ENCODE data around the gene CAST. TPM values are rescaled to one million over a fixed set of nuclear protein-coding genes. Genes with fewer than 3 reads are reported as not detected.
A peak's percentile ranks its signal among the peaks of the same experiment; 100 is the strongest.

Gene CAST
- total RNA-seq, 1 donor from 2014 or later = 287 TPM

- H3K4me3 Mint-ChIP-seq (ENCODE audit: unreplicated experiment) = no peak overlapping the region
- H3K9me3 Mint-ChIP-seq (ENCODE audit: unreplicated experiment) = no peaks in the 10 kb centered on the region
- no peak overlapping the region for H2AFZ ChIP-seq (ENCODE audit: low read depth, low read length)
- H3K79me2 ChIP-seq (ENCODE audit: insufficient read depth, low read length) = no peaks in the 10 kb centered on the region
- no peak overlapping the region for H3K4me3 ChIP-seq (ENCODE audit: insufficient read depth, low read depth, low read length)
- DNase-seq (ENCODE audit: low read depth) (peak; percentile 28), FAIRE-seq (no peak)
- H3K27me3 ChIP-seq (ENCODE audit: insufficient read depth, low read length) = no peaks in the 10 kb centered on the region
- H3K36me3 ChIP-seq (ENCODE audit: insufficient read depth, low read length) = peaks cover 81% of the 10 kb centered on the region
- peaks cover 7% of the 10 kb centered on the region for H3K4me1 Mint-ChIP-seq (ENCODE audit: low read depth, unreplicated experiment)
- no peak overlapping the region for H3K27ac ChIP-seq (ENCODE audit: low read depth, low read length)
- peaks cover 14% of the 10 kb centered on the region for H4K20me1 ChIP-seq (ENCODE audit: insufficient read depth, low read length)
- H3K4me2 ChIP-seq (ENCODE audit: low read length) = no peak overlapping the region
- no peak overlapping the region for H3K9ac ChIP-seq (ENCODE audit: low read length)
- H3K36me3 Mint-ChIP-seq (ENCODE audit: low read depth, unreplicated experiment) = peaks cover 14% of the 10 kb centered on the region
- no peaks in the 10 kb centered on the region for H3K4me1 ChIP-seq (ENCODE audit: insufficient read depth, low read length)
- H3K27ac Mint-ChIP-seq (ENCODE audit: unreplicated experiment) = no peak overlapping the region
- H3K27me3 Mint-ChIP-seq (ENCODE audit: low read depth, unreplicated experiment) = no peaks in the 10 kb centered on the region
- H3K9me3 ChIP-seq (ENCODE audit: insufficient read depth, low read depth, low read length) = no peaks in the 10 kb centered on the region
- TF ChIP-seq CTCF (IDR thresholded peaks at IDR 0.05; ENCODE audit: insufficient read depth, low read depth, low read length) (peak; percentile 70), EZH2 (IDR thresholded peaks at IDR 0.05; ENCODE audit: insufficient read depth, low read length) (no peak)
Measured at GRCh38 chr5:96752341-96753016, 90.3 kb downstream of the CAST start.

- Mint-ChIP-seq H3K9me3 (ENCODE audit: unreplicated experiment) (no peaks in the 10 kb centered on the region), H3K27me3 (ENCODE audit: low read depth, unreplicated experiment) (no peaks in the 10 kb centered on the region), H3K27ac (ENCODE audit: unreplicated experiment) (peak overlapping the region; percentile 44), H3K4me3 (ENCODE audit: unreplicated experiment) (no peak overlapping the region), H3K4me1 (ENCODE audit: low read depth, unreplicated experiment) (peaks cover 7% of the 10 kb centered on the region), H3K36me3 (ENCODE audit: low read depth, unreplicated experiment) (peaks cover 14% of the 10 kb centered on the region)
- no peaks in the 10 kb centered on the region for H3K4me1 ChIP-seq (ENCODE audit: insufficient read depth, low read length)
- no peak for TF ChIP-seq CTCF (IDR thresholded peaks at IDR 0.05; ENCODE audit: insufficient read depth, low read depth, low read length)
- no peak for TF ChIP-seq EZH2 (IDR thresholded peaks at IDR 0.05; ENCODE audit: insufficient read depth, low read length)
- DNase-seq (ENCODE audit: low read depth) (no peak), FAIRE-seq (no peak)
- no peak overlapping the region for H3K9ac ChIP-seq (ENCODE audit: low read length)
- H3K9me3 ChIP-seq (ENCODE audit: insufficient read depth, low read depth, low read length) = no peaks in the 10 kb centered on the region
- no peaks in the 10 kb centered on the region for H3K79me2 ChIP-seq (ENCODE audit: insufficient read depth, low read length)
- H3K27ac ChIP-seq (ENCODE audit: low read depth, low read length) = no peak overlapping the region
- no peaks in the 10 kb centered on the region for H3K27me3 ChIP-seq (ENCODE audit: insufficient read depth, low read length)
- H3K4me2 ChIP-seq (ENCODE audit: low read length) = no peak overlapping the region
- peaks cover 77% of the 10 kb centered on the region for H3K36me3 ChIP-seq (ENCODE audit: insufficient read depth, low read length)
- H2AFZ ChIP-seq (ENCODE audit: low read depth, low read length) = no peak overlapping the region
- peaks cover 14% of the 10 kb centered on the region for H4K20me1 ChIP-seq (ENCODE audit: insufficient read depth, low read length)
- no peak overlapping the region for H3K4me3 ChIP-seq (ENCODE audit: insufficient read depth, low read depth, low read length)
Measured at GRCh38 chr5:96753017-96753397, 90.8 kb downstream of the CAST start.

GRCh38 chr5:96753848-96754247, 91.7 kb downstream of the CAST start:
- no peaks in the 10 kb centered on the region for H3K79me2 ChIP-seq (ENCODE audit: insufficient read depth, low read length)
- Mint-ChIP-seq H3K27me3 (ENCODE audit: low read depth, unreplicated experiment) (no peaks in the 10 kb centered on the region), H3K36me3 (ENCODE audit: low read depth, unreplicated experiment) (peaks cover 11% of the 10 kb centered on the region), H3K4me3 (ENCODE audit: unreplicated experiment) (no peak overlapping the region), H3K9me3 (ENCODE audit: unreplicated experiment) (no peaks in the 10 kb centered on the region), H3K4me1 (ENCODE audit: low read depth, unreplicated experiment) (peaks cover 15% of the 10 kb centered on the region), H3K27ac (ENCODE audit: unreplicated experiment) (no peak overlapping the region)
- H3K4me3 ChIP-seq (ENCODE audit: insufficient read depth, low read depth, low read length) = no peak overlapping the region
- no peak overlapping the region for H3K27ac ChIP-seq (ENCODE audit: low read depth, low read length)
- no peak overlapping the region for H3K9ac ChIP-seq (ENCODE audit: low read length)
- DNase-seq (ENCODE audit: low read depth) (no peak), FAIRE-seq (no peak)
- no peak for TF ChIP-seq EZH2 (IDR thresholded peaks at IDR 0.05; ENCODE audit: insufficient read depth, low read length)
- no peak for TF ChIP-seq CTCF (IDR thresholded peaks at IDR 0.05; ENCODE audit: insufficient read depth, low read depth, low read length)
- H3K27me3 ChIP-seq (ENCODE audit: insufficient read depth, low read length) = no peaks in the 10 kb centered on the region
- H3K36me3 ChIP-seq (ENCODE audit: insufficient read depth, low read length) = peaks cover 72% of the 10 kb centered on the region
- peaks cover 14% of the 10 kb centered on the region for H4K20me1 ChIP-seq (ENCODE audit: insufficient read depth, low read length)
- no peaks in the 10 kb centered on the region for H3K9me3 ChIP-seq (ENCODE audit: insufficient read depth, low read depth, low read length)
- no peak overlapping the region for H3K4me2 ChIP-seq (ENCODE audit: low read length)
- no peak overlapping the region for H2AFZ ChIP-seq (ENCODE audit: low read depth, low read length)
- H3K4me1 ChIP-seq (ENCODE audit: insufficient read depth, low read length) = peaks cover 5% of the 10 kb centered on the region

Data from astrocyte (in vitro differentiated cells and primary cell).